Suprapubic skin (tissue), 4 donors: Measurements from ENCODE around the gene ENTPD2. TPM values are rescaled to one million over a fixed set of nuclear protein-coding genes. Genes with fewer than 3 reads are reported as not detected.
A peak's percentile ranks its signal among the peaks of the same experiment; 100 is the strongest.
"Not testable (repeated sequence)": the region's sequence is repeated elsewhere in the genome, so short reads cannot be mapped to it uniquely, and the experiment has no call there.

Source experiments
- DNase-seq, 2 donors: peaks; one replicate each; pipeline ENCODE4 v3.0.0-alpha.2; 2019; ENCODE audit warnings: low spot score in 2 of 2
- H3K27ac ChIP-seq: fragments of 200-600 bp; sonication (generic); one replicate; pipeline ENCODE4 v1.5.1; 2019
- H3K27me3 ChIP-seq: fragments of 200-600 bp; sonication (generic); one replicate; pipeline ENCODE4 v1.5.1; 2019
- H3K36me3 ChIP-seq: fragments of 200-600 bp; sonication (generic); one replicate; pipeline ENCODE4 v1.5.1; 2019
- H3K4me1 ChIP-seq: fragments of 200-600 bp; sonication (generic); one replicate; pipeline ENCODE4 v1.5.1; 2019
- H3K4me3 ChIP-seq: fragments of 200-600 bp; sonication (generic); one replicate; pipeline ENCODE4 v1.5.1; 2019; ENCODE audit warnings: mild to moderate bottlenecking
- H3K9me3 ChIP-seq: fragments of 200-600 bp; sonication (generic); one replicate; pipeline ENCODE4 v1.5.1; 2019
- CTCF ChIP-seq, 2 donors: fragments of 200-600 bp in 1 of 2; fragments of 450-650 bp in 1 of 2; sonication (generic) in 1 of 2; IDR thresholded peaks; one replicate each; pipeline ENCODE4 v1.5.1; 2016 to 2019; ENCODE audit warnings: antibody characterized with exemption in 2 of 2, mild to moderate bottlenecking in 1 of 2, moderate library complexity in 1 of 2
- EP300 ChIP-seq: sonication (generic); formaldehyde crosslinking; IDR thresholded peaks from one replicate; pipeline ENCODE4 v1.6.1; 2017; ENCODE audit warnings: antibody characterized with exemption
- POLR2A ChIP-seq, 2 donors: fragments of 450-650 bp; IDR thresholded peaks; one replicate each; pipeline ENCODE4 v1.6.1; 2017; ENCODE audit warnings: antibody characterized with exemption in 2 of 2, mild to moderate bottlenecking in 2 of 2, moderate library complexity in 2 of 2
- POLR2AphosphoS5 ChIP-seq, 3 donors: sonication (generic); formaldehyde crosslinking; IDR thresholded peaks; one replicate each; pipeline ENCODE4 v1.6.1; 2017; ENCODE audit warnings: antibody characterized with exemption in 3 of 3
- WGBS: methylation state at CpG from one replicate; pipeline ENCODE4 v1.1.5; 2018; 5-methylcytosine and 5-hydroxymethylcytosine counted together
- total RNA-seq, 4 donors: library from RNA; depleted of rRNA; stranded (reverse); fragments of >200 nt; gene quantifications; one replicate each; pipeline ENCODE4 v1.1.0, GENCODE V29; 2016

The ENTPD2 gene
- total RNA-seq, 4 donors from 2014 or later = 13.3 to 20.8 (median 16.7) TPM

- no peaks in the 10 kb centered on the region for H3K9me3 ChIP-seq
- no peaks in the 10 kb centered on the region for H3K4me1 ChIP-seq
- no peak for DNase-seq
- H3K4me3 ChIP-seq = no peak overlapping the region
- TF ChIP-seq POLR2AphosphoS5 (IDR thresholded peaks at IDR 0.05) (no peak), POLR2A (IDR thresholded peaks at IDR 0.05) (no peak), CTCF (IDR thresholded peaks at IDR 0.05) (no peak), EP300 (no peak)
- no peak overlapping the region for H3K27ac ChIP-seq
- no peaks in the 10 kb centered on the region for H3K27me3 ChIP-seq
- 76% methylated on average over 23 of the region's 24 CpGs for WGBS
- peaks cover 36% of the 10 kb centered on the region for H3K36me3 ChIP-seq
Measured at GRCh38 chr9:137006116-137007003, 47.5 kb downstream of the ENTPD2 start.

GRCh38 chr9:137004285-137004684 is 49.6 kb downstream of the ENTPD2 start:
- H3K4me3 ChIP-seq, H3K9me3 ChIP-seq, H3K4me1 ChIP-seq, H3K27ac ChIP-seq, DNase-seq, H3K27me3 ChIP-seq: not testable (repeated sequence)
- WGBS = 34% methylated on average over 14 of the region's 17 CpGs
- peak in 1 of 2 donors; percentile 43 for TF ChIP-seq CTCF (IDR thresholded peaks at IDR 0.05)
- peaks cover 18% of the 10 kb centered on the region for H3K36me3 ChIP-seq

GRCh38 chr9:137002646-137003041 is 51.2 kb downstream of the ENTPD2 start:
- Histone ChIP-seq H3K27me3 (no peaks in the 10 kb centered on the region), H3K4me3 (no peak overlapping the region), H3K27ac (no peak overlapping the region), H3K9me3 (no peaks in the 10 kb centered on the region), H3K36me3 (peaks cover 3% of the 10 kb centered on the region), H3K4me1 (peaks cover 3% of the 10 kb centered on the region)
- no peak for DNase-seq
- 93% methylated on average over 7 of the region's 10 CpGs for WGBS
- TF ChIP-seq CTCF (IDR thresholded peaks at IDR 0.05) (no peak), POLR2AphosphoS5 (IDR thresholded peaks at IDR 0.05) (no peak), POLR2A (IDR thresholded peaks at IDR 0.05) (no peak), EP300 (no peak)

GRCh38 chr9:137001857-137002645 is 51.8 kb downstream of the ENTPD2 start:
- WGBS = 85% methylated on average over 20 of the region's 20 CpGs
- no peak for DNase-seq
- no peak overlapping the region for H3K27ac ChIP-seq

More at GRCh38 chr9:137001857-137002645, 51.8 kb downstream of the ENTPD2 start:
- Histone ChIP-seq H3K4me3 (no peak overlapping the region), H3K27me3 (peaks cover 4% of the 10 kb centered on the region), H3K4me1 (peaks cover 9% of the 10 kb centered on the region), H3K36me3 (no peaks in the 10 kb centered on the region), H3K9me3 (no peaks in the 10 kb centered on the region)
- no peak for TF ChIP-seq EP300
- no peak for TF ChIP-seq CTCF (IDR thresholded peaks at IDR 0.05)
- no peak for TF ChIP-seq POLR2AphosphoS5 (IDR thresholded peaks at IDR 0.05)
- no peak for TF ChIP-seq POLR2A (IDR thresholded peaks at IDR 0.05)
